Adrenal gland (tissue), 12 donors: Measurements from ENCODE around the gene FGD6. TPM values are rescaled to one million over a fixed set of nuclear protein-coding genes. Genes with fewer than 3 reads are reported as not detected.
A peak's percentile ranks its signal among the peaks of the same experiment; 100 is the strongest.

Source experiments
- DNase-seq, 7 donors: peaks; one replicate each; pipeline ENCODE4 v3.0.0-alpha.2; 2019 to 2020
- H3K27ac ChIP-seq, 5 donors: fragments of 200-600 bp; sonication (generic) in 4 of 5; 1 replicate in 3 of 5; 2 replicates in 2 of 5; pipeline versions ENCODE4 v1.5.1 to v1.8.0; 2016 to 2020; ENCODE audit warnings: mild to moderate bottlenecking in 1 of 5
- H3K27me3 ChIP-seq: fragments of 200-600 bp; 2 replicates; pipeline ENCODE4 v1.8.0; 2021
- H3K36me3 ChIP-seq, 2 donors: fragments of 200-600 bp; replicated peaks in 1 of 2; 1 replicate in 1 of 2; 2 replicates in 1 of 2; pipeline versions ENCODE4 v1.5.1 to v1.8.0; 2018 to 2022
- H3K4me1 ChIP-seq, 2 donors: fragments of 200-600 bp; replicated peaks in 1 of 2; 1 replicate in 1 of 2; 2 replicates in 1 of 2; pipeline versions ENCODE4 v1.5.1 to v1.8.0; 2018 to 2021
- H3K4me3 ChIP-seq, 4 donors: fragments of 200-600 bp; sonication (generic) in 3 of 4; one replicate each; pipeline ENCODE4 v1.5.1; 2016 to 2018
- H3K9me3 ChIP-seq, 3 donors: fragments of 200-600 bp; sonication (generic) in 1 of 3; replicated peaks in 1 of 3; 1 replicate in 2 of 3; 2 replicates in 1 of 3; pipeline versions ENCODE4 v1.5.1 to v1.8.0; 2016 to 2021
- POLR2A ChIP-seq, 2 donors: fragments of 450-650 bp; IDR thresholded peaks; one replicate each; pipeline ENCODE4 v1.6.1; 2017; ENCODE audit warnings: antibody characterized with exemption in 2 of 2, mild to moderate bottlenecking in 2 of 2, moderate library complexity in 1 of 2
- WGBS, 4 donors: extraction: QIAGEN DNeasy Blood & Tissue Kit in 2 of 4; methylation state at CpG; one replicate each; pipeline versions ENCODE4 v1.1.5 to v1.1.7; 2013 to 2017; 5-methylcytosine and 5-hydroxymethylcytosine counted together
- intact Hi-C, 2 donors: fragments of 100-400 bp; cut with DNase I; formaldehyde crosslinking; loops; one replicate each; pipeline versions ENCODE4 v1.14.1 to v1.15.0; 2022 to 2023
- polyA plus RNA-seq, 3 donors: library from polyadenylated mRNA; stranded (reverse); fragments of 200-250 nt in 2 of 3; fragments of 350-450 nt in 1 of 3; fragmentation: Illumina TruSeq in 1 of 3; extraction: RNeasy Lipid Tissue Mini Kit (QIAGEN cat#74804) in 1 of 3; gene quantifications; one replicate each; pipeline ENCODE4 v1.2.3, GENCODE V29; 2013 to 2014
- total RNA-seq, 9 donors: library from RNA; depleted of rRNA in 4 of 9; stranded (reverse); fragments of >200 nt in 4 of 9; fragments of 120-200 nt in 1 of 9; fragmentation: NEBNext Ultra II Directional in 1 of 9; extraction: Animal tissue kit (Norgen Biotek cat#: 25700) in 1 of 9; gene quantifications; one replicate each; pipeline versions ENCODE4 v1.1.0 to v1.2.4, GENCODE V29; 2013 to 2023
- TF ChIP-seq, protein P1 (sequence below), 6 experiments: fragments of 450-650 bp in 4 of 6; fragments of 200-600 bp in 2 of 6; sonication (generic) in 1 of 6; IDR thresholded peaks; 1 replicate in 5 of 6; 2 replicates in 1 of 6; pipeline versions ENCODE4 v1.5.1 to v1.8.0; 2016 to 2021; ENCODE audit warnings: antibody characterized with exemption in 6 of 6, mild to moderate bottlenecking in 2 of 6, moderate library complexity in 1 of 6
- donor health status: healthy with polysubstance abuse.
- donor health status: Bipolar disorder and iron deficiency.
- donor health status: DM: yes; HTN: yes; CAD: no.
- donor health status: DM: no; HTN: no; CAD: no.
- donor health status: DM: no; HTN: no; CAD: no.
- donor health status: DM: yes; HTN: yes; CAD: no.

The FGD6 gene
- total and polyA plus RNA-seq, 12 donors, result 2.3 to 33.9 (median 18.1) TPM

DNA sequence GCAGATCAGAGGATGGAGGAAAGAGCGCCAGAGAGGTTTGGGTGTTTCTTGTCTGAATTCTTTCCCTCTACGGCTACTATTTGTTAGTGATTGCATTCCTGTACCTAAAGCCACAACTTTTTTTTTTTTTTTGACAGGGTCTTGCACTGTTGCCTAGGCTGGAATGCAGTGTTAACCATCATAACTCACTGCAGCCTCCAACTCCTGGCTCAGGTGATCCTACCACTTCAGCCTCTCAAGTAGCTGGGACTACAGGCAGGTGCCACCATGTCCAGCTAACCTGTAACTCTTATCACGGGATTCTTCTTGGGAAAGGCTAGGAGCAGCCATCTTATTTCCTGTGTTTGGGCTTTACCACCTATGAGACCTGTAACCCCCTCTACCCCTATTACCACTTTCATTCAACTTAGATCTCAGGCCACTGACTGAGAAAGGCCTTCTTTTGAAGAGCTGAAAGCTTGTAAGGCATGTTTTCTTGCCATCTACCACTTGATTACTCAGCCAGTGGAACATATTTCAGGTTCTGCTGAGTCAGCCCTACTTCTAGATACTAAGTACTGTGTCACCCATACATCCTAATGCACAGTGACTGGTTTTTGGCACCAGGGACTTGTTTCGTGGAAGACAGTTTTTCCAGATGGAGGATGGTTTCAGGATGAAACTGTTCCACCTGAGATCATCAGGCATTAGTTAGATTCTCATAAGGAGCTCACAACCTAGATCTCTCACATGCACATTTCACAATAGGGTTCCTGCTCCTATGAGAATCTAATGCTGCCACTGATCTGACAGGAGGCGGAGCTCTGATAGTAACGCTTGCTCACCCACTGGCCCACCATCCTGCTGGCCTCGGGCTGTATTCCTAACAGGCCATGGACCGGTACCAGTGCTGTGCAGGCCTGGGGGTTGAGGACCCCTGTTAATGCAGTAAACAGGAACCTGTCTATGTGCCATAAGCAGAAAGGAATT lies 7.2 kb upstream of the FGD6 start:
- DNase-seq, result peak in 1 of 7 donors; percentile 54
- peaks cover 0 to 3% of the 10 kb centered on the region in 2 donors for H3K36me3 ChIP-seq
- WGBS, 4 donors, result 88 to 91% (median 89%) methylated on average over 5 to 8 of the region's 8 CpGs
- intact Hi-C loops, result no loop called here
- H3K9me3 ChIP-seq, result no peaks in the 10 kb centered on the region
- H3K4me3 ChIP-seq, result no peak overlapping the region
- TF ChIP-seq, protein P1, sequence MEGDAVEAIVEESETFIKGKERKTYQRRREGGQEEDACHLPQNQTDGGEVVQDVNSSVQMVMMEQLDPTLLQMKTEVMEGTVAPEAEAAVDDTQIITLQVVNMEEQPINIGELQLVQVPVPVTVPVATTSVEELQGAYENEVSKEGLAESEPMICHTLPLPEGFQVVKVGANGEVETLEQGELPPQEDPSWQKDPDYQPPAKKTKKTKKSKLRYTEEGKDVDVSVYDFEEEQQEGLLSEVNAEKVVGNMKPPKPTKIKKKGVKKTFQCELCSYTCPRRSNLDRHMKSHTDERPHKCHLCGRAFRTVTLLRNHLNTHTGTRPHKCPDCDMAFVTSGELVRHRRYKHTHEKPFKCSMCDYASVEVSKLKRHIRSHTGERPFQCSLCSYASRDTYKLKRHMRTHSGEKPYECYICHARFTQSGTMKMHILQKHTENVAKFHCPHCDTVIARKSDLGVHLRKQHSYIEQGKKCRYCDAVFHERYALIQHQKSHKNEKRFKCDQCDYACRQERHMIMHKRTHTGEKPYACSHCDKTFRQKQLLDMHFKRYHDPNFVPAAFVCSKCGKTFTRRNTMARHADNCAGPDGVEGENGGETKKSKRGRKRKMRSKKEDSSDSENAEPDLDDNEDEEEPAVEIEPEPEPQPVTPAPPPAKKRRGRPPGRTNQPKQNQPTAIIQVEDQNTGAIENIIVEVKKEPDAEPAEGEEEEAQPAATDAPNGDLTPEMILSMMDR (IDR thresholded peaks at IDR 0.05), result no peak
- TF ChIP-seq POLR2A (IDR thresholded peaks at IDR 0.05), result no peak
- no peaks in the 10 kb centered on the region for H3K27me3 ChIP-seq
- peak overlapping the region in 3 of 5 donors; percentile 3 to 68 (median 27) for H3K27ac ChIP-seq
- peaks cover 0 to 88% of the 10 kb centered on the region in 2 donors for H3K4me1 ChIP-seq

DNA sequence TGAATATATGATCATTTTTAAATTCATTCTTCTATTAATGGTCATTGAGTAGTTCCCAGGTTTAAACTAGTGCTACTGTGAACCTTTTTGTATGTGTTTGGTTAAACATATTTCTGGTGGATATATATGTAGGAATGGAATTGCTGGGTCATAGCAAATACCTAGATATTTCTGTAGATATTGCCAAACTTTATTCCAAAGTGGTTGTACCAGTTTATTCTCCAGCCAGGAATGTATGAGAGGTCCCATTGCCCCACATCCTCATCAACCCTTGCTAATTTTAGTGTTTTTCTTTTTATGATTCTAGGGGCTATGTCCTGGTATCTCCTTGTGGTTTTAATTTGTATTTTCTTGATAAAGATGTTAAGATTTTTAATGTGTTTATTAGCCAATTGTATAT lies 3.5 kb upstream of the FGD6 start:
- intact Hi-C loops, result no loop called here
- Histone ChIP-seq H3K27ac (peak overlapping the region in 1 of 5 donors; percentile 39), H3K27me3 (no peaks in the 10 kb centered on the region), H3K9me3 (no peaks in the 10 kb centered on the region), H3K4me3 (no peak overlapping the region), H3K4me1 (peaks cover 5 to 61% of the 10 kb centered on the region in 2 donors), H3K36me3 (peaks cover 0 to 3% of the 10 kb centered on the region in 2 donors)
- TF ChIP-seq POLR2A (IDR thresholded peaks at IDR 0.05), result no peak
- TF ChIP-seq, protein P1 (IDR thresholded peaks at IDR 0.05), result no peak
- no peak for DNase-seq

DNA sequence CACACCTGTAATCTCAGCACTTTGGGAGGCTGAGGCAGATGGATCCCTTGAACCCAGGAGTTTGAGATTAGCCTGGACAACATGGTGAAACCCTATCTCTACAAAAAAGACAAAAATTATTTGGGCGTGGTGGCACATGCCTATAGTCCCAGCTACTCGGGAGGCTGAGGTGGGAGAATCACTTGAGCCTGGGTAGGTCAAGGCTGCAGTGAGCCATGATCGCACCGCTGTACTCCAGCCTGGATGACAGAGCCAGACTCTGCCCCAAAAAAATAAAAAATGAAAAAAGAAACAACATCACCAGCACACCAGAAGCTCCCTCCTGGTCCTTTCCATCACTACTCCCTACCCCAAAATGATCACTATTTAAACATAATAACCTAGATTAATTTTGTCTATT lies 2.9 kb upstream of the FGD6 start:
- Histone ChIP-seq H3K27ac (peak overlapping the region in 4 of 5 donors; percentile 38 to 97 (median 62)), H3K4me3 (peak overlapping the region in 1 of 4 donors; percentile 2), H3K36me3 (peaks cover 0 to 3% of the 10 kb centered on the region in 2 donors), H3K9me3 (no peaks in the 10 kb centered on the region), H3K27me3 (no peaks in the 10 kb centered on the region), H3K4me1 (peaks cover 5 to 63% of the 10 kb centered on the region in 2 donors)
- TF ChIP-seq, protein P1 (IDR thresholded peaks at IDR 0.05), result no peak
- TF ChIP-seq POLR2A (IDR thresholded peaks at IDR 0.05), result no peak
- 46 to 66% (median 59%) methylated on average over 4 of the region's 4 CpGs for WGBS, 4 donors
- DNase-seq, result peak in 4 of 7 donors; percentile 30 to 63 (median 48)
- intact Hi-C loops, result no loop called here
